ENCODE measurements around the gene LHX3. TPM values are rescaled to one million over a fixed set of nuclear protein-coding genes. Genes with fewer than 3 reads are reported as not detected.

Gene LHX3
- total and polyA plus RNA-seq, 2 of the 8 experiments (the other 6 are each of a cell fraction or from before 2014, with no cell fraction given), result 0.02 TPM; not detected in 1

DNA sequence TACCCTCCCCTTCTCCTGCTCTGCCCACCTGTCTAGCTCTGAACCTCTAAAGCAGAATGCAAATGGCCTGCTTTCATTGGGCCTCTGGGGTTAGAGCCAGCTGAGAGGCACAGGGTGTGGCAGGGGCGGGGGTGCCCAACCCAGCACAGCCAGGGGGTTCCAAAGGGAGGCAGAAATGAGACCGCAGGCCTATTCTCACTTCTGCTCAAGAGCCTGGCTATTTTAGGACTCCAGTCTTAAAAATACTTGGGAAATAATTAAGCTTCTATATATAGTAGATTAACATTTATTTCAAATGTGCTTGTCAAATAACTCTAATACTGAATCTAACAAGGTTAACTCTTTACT lies 35.0 kb upstream of the LHX3 start:
- Histone ChIP-seq H3K9ac (replicated peaks in 1 of 4; ENCODE audit: extremely low read depth in 1 of 4, low read depth in 3 of 4, low read length in 3 of 4) (no peak overlapping the region), H2BK20ac (ENCODE audit: low read length) (no peak overlapping the region), H2BK15ac (ENCODE audit: low read length) (no peak overlapping the region), H4K91ac (replicated peaks; ENCODE audit: insufficient read length, low read length) (no peak overlapping the region), H2BK120ac (replicated peaks; ENCODE audit: low read depth, low read length) (no peak overlapping the region), H4K5ac (ENCODE audit: insufficient read length, low read depth, low read length) (no peak overlapping the region), H2BK12ac (ENCODE audit: low read depth, low read length) (no peak overlapping the region), H3K4ac (replicated peaks; ENCODE audit: insufficient read length, low read depth, low read length) (no peak overlapping the region), H3K79me1 (ENCODE audit: low read depth, low read length) (peaks cover 36% of the 10 kb centered on the region), H3K56ac (replicated peaks; ENCODE audit: insufficient read length, low read depth, low read length) (no peak overlapping the region), H2AK5ac (ENCODE audit: low read depth, low read length) (no peak overlapping the region), H2BK5ac (ENCODE audit: low read depth, low read length) (no peak overlapping the region; the same call in 1 of the 2 replicates), H3K23me2 (ENCODE audit: low read depth, low read length) (no peaks in the 10 kb centered on the region; the same call in 1 of the 2 replicates), H4K20me1 (replicated peaks in 1 of 2; ENCODE audit: control insufficient read depth in 1 of 2, insufficient read depth in 2 of 2, low read length in 2 of 2) (peaks cover 25 to 39% of the 10 kb centered on the region in 2 experiments), H3K27ac (ENCODE audit: low read depth, low read length) (no peak overlapping the region), H3K18ac (ENCODE audit: extremely low read depth, low read length) (no peak overlapping the region), H3K79me2 (ENCODE audit: control insufficient read depth in 1 of 2, insufficient read depth in 2 of 2, low read length in 2 of 2) (peaks cover 15 to 85% of the 10 kb centered on the region in 2 experiments), H3K36me3 (ENCODE audit: control insufficient read depth in 2 of 4, insufficient read depth in 4 of 4, low read length in 3 of 4) (peaks cover 0 to 14% (median 4%) of the 10 kb centered on the region in 4 experiments; a peak in 4 of 8 replicates), H3K4me3 (ENCODE audit: extremely low read depth in 1 of 4, insufficient read depth in 2 of 4, low read depth in 3 of 4, low read length in 4 of 4) (no peak overlapping the region), H2AFZ (ENCODE audit: low read length) (no peak overlapping the region), H3K4me2 (ENCODE audit: insufficient read depth in 1 of 2, low read depth in 2 of 2, low read length in 2 of 2) (no peak overlapping the region), H3K4me1 (replicated peaks in 1 of 4; ENCODE audit: control insufficient read depth in 3 of 4, insufficient read depth in 4 of 4, low read length in 3 of 4) (peaks cover 3 to 12% (median 8%) of the 10 kb centered on the region in 4 experiments; a peak in 6 of 7 replicates), H4K8ac (ENCODE audit: extremely low read depth, insufficient read depth, low read length) (no peak overlapping the region), H3K27me3 (replicated peaks in 1 of 4; ENCODE audit: control insufficient read depth in 3 of 4, extremely low read depth in 1 of 4, insufficient read depth in 3 of 4, low read length in 3 of 4) (no peaks in the 10 kb centered on the region), H3K14ac (ENCODE audit: insufficient read length) (no peak overlapping the region), H3K23ac (ENCODE audit: insufficient read length) (no peak overlapping the region), H3K9me3 (ENCODE audit: insufficient read depth in 2 of 2, low read depth in 1 of 2, low read length in 1 of 2) (no peaks in the 10 kb centered on the region)
- 93% methylated on average over 2 of the region's 2 CpGs; no CpG with 5 or more reads in 1 of the 2 experiments for WGBS, 2 experiments (ENCODE audit: extremely low coverage in 1 of 2, insufficient coverage in 1 of 2, insufficient read length in 1 of 2, insufficient replicate concordance in 2 of 2, low coverage in 1 of 2, low lambda C conversion rate in 2 of 2, missing lambda C conversion rate in 1 of 2)
- POLR2A ChIA-PET (ENCODE audit: partially characterized antibody), result interaction anchor here (1.0 to 1.2 kb wide), 2 partner anchors 23 to 26 kb away, joined by 3 read pairs; no protein-coding TSS in a partner anchor
- FAIRE-seq (no peak), DNase-seq (ENCODE audit: low read depth in 1 of 2, low spot score in 2 of 2) (no peak)
- CTCF ChIA-PET (ENCODE audit: partially characterized antibody), result interaction anchor here (0.8 to 2.6 kb wide), 4 partner anchors 13 to 118 kb away, joined by 4 to 10 read pairs (median 4); no protein-coding TSS in a partner anchor
- no peak for TF ChIP-seq EGR1 (IDR thresholded peaks at IDR 0.05; ENCODE audit: borderline replicate concordance, low read depth, low read length)

All from H1 (cell line).